Testis (tissue), 2 donors: ENCODE results near the gene ABCB6.

Experiments used
- POLR2A ChIP-seq: fragments of 450-650 bp; IDR thresholded peaks from one replicate; pipeline ENCODE4 v1.6.1; 2017; ENCODE audit warnings: antibody characterized with exemption, mild to moderate bottlenecking, moderate library complexity
- TF ChIP-seq, protein P1 (sequence below), 3 experiments: fragments of 450-650 bp in 2 of 3; fragments of 200-600 bp in 1 of 3; sonication (generic) in 1 of 3; IDR thresholded peaks; one replicate each; pipeline ENCODE4 v1.5.1; 2016 to 2019; ENCODE audit warnings: antibody characterized with exemption in 3 of 3, mild to moderate bottlenecking in 2 of 3, moderate library complexity in 1 of 3

DNA sequence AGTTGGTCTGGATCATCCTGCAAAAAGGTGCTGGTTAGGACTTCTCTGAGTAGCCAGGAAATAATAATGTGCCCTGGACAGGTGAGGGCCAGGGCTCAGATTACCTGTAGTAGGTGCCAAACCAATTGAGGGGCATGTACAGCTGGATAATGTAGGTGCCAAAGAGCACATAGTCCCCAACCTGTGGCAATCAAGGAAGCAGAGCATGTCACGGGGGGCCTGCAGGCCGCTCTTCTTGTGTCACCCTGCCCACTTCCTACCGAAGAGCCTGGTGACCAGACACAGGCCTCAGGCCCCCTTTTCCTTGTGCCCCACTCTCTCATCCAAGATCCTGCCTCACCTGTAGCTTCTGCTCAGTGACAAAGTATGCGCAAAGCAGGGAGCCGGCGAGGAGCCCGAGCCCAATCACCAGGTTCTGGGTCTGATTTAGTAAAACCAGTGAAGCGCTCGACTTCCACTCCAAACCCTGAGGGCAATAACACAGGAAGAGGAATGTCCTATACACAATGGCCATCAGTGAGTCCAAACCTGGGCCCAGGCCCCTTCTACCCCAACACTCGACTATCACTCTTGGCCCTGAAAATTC, 5.2 kb downstream of the ABCB6 start:
- TF ChIP-seq, protein P1, sequence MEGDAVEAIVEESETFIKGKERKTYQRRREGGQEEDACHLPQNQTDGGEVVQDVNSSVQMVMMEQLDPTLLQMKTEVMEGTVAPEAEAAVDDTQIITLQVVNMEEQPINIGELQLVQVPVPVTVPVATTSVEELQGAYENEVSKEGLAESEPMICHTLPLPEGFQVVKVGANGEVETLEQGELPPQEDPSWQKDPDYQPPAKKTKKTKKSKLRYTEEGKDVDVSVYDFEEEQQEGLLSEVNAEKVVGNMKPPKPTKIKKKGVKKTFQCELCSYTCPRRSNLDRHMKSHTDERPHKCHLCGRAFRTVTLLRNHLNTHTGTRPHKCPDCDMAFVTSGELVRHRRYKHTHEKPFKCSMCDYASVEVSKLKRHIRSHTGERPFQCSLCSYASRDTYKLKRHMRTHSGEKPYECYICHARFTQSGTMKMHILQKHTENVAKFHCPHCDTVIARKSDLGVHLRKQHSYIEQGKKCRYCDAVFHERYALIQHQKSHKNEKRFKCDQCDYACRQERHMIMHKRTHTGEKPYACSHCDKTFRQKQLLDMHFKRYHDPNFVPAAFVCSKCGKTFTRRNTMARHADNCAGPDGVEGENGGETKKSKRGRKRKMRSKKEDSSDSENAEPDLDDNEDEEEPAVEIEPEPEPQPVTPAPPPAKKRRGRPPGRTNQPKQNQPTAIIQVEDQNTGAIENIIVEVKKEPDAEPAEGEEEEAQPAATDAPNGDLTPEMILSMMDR (IDR thresholded peaks at IDR 0.05) = no peak
- no peak for TF ChIP-seq POLR2A
